HG03196 (cell line): ENCODE measurements around the gene KIF26B.

Experiments used
- ATAC-seq: cut with Tn5 transposase; IDR thresholded peaks from one replicate; pipeline ENCODE4 v1.9.1; 2021; ENCODE audit not compliant: unreplicated experiment

KIF26B gene

GRCh38 chr1:245270972-245271371 is 116.2 kb downstream of the KIF26B start:
- ATAC-seq, result no peak

- no peak for ATAC-seq
These were observed 117.9 kb downstream of the KIF26B start for GRCh38 chr1:245272676-245273075.

- ATAC-seq, result no peak
These were observed 121.7 kb downstream of the KIF26B start for GRCh38 chr1:245276445-245276844.

GRCh38 chr1:245277276-245277675 is 122.5 kb downstream of the KIF26B start:
- no peak for ATAC-seq

GRCh38 chr1:245278846-245279245 is 124.1 kb downstream of the KIF26B start:
- ATAC-seq, result no peak

DNA sequence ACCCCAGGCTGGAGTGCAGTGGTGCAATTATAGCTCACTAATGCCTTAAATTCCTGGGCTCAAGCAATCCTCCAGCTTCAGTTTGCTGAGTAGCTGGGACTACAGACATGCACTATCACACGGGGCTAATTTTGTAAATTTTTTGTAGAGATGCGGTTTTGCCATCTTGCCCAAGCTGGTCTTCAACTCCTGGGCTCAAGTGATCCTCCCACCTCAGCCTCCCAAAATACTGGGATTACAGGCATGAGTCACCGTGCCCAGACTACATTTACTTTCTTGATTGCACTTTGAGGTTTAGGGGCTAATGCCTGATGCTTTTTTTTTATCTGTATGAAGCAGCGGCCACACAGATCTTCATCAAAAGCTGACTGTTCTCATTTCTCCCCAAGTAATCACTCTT is 124.6 kb downstream of the KIF26B start:
- no peak for ATAC-seq

GRCh38 chr1:245283001-245283400 is 128.2 kb downstream of the KIF26B start:
- no peak for ATAC-seq

- no peak for ATAC-seq
These were observed 130.4 kb downstream of the KIF26B start for GRCh38 chr1:245285168-245285567.

DNA sequence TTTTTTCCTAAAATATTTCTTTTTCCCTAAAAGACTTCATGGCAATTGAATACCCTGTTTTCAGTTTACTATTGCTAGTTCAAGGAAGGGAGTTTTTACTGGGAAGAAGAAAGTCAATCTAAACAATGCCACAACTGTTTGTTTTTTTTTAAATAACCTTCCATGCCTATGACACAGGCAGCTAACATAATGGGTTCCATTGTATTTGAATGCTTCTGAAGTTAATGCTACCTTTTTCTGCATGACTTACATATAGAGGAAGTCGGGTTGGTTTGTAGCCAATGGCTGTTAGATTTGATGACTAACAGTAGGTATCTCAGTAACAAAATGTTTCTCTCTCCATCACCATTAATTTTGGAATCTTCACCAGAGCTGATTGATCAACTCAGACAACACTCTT is 134.0 kb downstream of the KIF26B start:
- ATAC-seq, result no peak

GRCh38 chr1:245290836-245291235 is 136.1 kb downstream of the KIF26B start:
- no peak for ATAC-seq

GRCh38 chr1:245291351-245291750 is 136.6 kb downstream of the KIF26B start:
- no peak for ATAC-seq

GRCh38 chr1:245292141-245292540 is 137.4 kb downstream of the KIF26B start:
- no peak for ATAC-seq

- ATAC-seq, result no peak
These were observed 137.8 kb downstream of the KIF26B start for GRCh38 chr1:245292553-245292952.

GRCh38 chr1:245294020-245294419 is 139.2 kb downstream of the KIF26B start:
- ATAC-seq, result no peak

DNA sequence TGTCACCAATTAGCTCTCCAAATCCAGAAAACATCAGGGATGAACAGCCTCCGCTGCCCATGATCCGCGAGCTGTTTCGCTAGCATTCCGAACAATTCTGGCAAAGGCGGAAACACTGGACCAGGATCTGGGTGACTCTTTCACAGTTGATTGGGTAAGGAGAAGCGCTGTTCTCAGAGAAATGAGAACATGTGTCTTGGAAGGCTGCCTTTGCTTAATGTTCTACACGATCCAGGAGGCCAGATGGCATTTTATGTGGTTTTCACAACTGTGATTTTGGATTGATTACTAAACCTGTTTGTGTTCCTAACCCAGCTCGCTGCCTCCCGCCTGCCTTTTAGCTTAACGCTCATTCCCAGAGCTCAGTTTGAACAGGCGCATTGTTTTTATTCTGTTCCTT is 144.0 kb downstream of the KIF26B start:
- ATAC-seq, result no peak

GRCh38 chr1:245301162-245301580 is 146.4 kb downstream of the KIF26B start:
- ATAC-seq, result no peak

DNA sequence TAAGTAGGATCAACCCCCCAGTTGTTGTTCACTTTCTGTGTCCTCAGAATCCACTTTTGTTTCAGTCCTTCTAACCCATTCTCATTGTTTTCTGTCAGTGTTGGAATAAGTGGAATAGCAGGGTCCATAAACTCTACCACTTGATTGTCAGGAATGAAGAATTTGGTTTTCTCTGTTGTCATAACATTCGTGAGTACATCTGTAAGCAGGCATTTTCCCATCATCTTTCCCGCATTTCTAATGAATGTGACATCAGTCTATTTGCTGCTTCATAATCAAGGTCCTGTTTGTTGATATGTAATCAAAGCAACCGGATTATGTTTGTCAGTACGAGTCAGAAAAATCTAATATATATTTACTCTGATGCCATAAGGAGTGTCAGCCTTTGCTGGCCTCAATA is 147.1 kb downstream of the KIF26B start:
- no peak for ATAC-seq

- no peak for ATAC-seq
These were observed 149.9 kb downstream of the KIF26B start for GRCh38 chr1:245304698-245305097.

DNA sequence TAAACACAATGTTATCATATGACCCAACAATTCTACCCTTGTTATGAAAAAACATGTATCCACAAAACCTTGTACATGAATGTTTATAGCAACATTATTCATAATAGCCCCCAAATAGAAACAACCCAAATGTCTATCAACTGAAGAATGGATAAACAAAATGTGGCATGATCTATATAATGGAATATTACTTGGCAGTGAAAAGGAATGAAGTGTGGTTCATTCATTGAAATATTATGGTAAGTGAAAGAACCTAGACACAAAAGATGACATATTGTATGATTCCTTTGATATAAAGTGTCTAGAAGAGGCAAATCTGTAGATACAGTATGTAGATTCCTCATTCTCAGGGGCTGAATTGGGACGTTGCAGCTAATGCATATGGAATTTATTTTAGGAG is 151.2 kb downstream of the KIF26B start:
- ATAC-seq, result no peak

GRCh38 chr1:245306628-245307410 is 152.0 kb downstream of the KIF26B start:
- ATAC-seq, result no peak

DNA sequence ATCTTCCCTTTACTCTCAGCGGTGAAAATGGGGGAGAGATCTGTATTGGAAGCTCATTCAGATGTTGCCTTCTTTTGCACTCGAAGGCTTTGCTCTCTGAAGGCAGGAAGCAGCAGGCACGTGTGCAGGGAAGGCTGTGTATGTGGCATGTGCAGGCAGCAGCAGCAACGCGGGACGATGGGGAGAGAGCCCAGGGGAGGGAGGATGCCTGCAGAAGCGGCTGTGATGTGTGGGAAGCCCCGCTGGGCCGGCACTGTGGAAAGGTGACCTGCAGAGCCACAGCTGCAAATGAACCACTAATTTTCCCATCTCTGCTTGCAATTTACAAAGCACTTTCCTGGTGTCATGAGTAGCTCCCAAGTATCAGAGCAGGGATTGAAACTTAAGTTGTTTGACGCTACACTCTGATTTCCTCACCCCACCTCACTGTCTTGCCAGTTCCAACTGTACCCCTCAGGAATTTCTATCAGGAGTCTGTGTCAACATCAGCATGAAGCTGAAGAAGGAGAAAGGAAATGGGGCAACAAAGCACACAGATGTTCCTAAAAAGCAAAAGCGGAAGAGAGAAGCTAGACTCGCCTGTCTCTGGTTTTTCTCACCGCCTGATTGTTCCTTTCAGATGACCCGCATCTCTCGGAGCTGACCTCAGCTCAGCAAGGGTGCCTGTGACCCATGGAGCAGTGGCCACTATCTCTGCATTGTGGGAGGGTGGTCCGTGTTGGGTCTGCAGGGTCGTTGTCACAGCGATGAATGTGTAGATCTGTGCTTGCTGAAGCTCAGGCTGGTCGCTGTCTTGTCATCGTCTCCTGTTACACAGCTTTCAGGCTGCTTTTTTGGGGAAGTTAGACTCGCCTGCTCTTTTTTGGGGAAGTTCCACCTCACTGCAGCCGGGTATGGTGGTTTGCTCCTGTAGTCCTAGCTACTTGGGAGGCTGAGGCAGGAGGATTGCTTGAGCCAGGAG is 156.1 kb downstream of the KIF26B start:
- ATAC-seq, result peak; percentile 66
